Hypothalamus (tissue), 51 donors: ENCODE measurements around the gene TRABD.
"Not testable (repeated sequence)": the region's sequence is repeated elsewhere in the genome, so short reads cannot be mapped to it uniquely, and the experiment has no call there.

Experiments
- DNase-seq, 51 donors: peaks; one replicate each; lab custom pipeline; 2025; lab: John Stamatoyannopoulos, UW

TRABD gene

GRCh38 chr22:50151571-50152537 is 33.9 kb upstream of the TRABD start:
- DNase-seq, result no peak

- no peak for DNase-seq
Observed at GRCh38 chr22:50153056-50153755, 32.5 kb upstream of the TRABD start.

GRCh38 chr22:50153756-50154140 is 32.0 kb upstream of the TRABD start:
- DNase-seq, result no peak

DNA sequence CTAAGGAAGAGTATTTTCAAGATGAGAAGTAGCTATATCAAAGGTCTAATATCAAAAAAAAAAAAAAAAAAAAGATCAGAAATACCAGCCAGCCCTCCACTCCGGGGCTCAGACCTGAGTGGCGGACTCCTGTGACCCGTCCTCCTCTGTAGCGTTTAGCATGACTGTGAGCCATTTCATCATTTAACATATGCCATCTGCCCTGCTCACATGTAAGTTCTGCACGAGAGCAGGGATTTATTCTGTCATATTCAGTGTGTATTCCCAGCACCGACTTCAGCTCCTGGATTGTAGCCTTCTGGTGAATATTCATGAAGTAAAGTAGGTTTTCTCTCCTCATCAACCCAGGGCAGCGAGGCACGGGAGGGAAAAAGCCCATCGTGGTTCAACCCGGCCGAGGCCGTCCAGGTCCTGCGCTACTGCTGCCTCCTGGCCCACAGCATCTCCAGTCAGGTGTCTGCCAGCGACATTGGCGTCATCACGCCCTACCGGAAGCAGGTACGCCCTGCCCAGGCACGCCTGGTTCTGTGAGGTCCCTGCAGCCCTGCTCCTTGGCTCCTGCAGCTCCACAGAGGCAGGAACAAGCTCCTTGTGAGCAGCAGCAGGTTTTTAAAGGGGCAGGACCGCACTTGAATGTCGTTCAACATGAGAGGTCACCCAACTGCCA is 27.9 kb upstream of the TRABD start:
- no peak for DNase-seq

DNA sequence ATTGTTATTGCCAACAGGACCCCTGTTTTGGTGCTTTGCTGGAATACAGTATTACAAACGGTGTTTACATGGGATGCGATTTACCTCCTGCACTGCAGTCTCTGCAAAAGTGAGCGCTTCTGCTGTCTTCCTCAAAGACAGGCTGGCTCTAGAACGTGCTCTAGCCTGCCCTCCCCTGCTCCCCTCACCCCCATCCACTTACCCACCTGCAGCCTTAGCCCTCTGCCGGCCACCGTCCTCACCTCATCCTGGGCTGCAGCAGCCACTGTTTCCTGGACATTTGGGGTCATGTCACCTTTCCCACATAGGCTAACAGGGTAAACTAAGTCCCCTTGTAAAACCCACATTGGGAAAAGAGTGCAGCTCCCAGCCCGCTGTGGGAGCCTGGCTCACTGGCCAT is 24.8 kb upstream of the TRABD start:
- DNase-seq, result no peak

- DNase-seq, result no peak
Observed at GRCh38 chr22:50161508-50162390, 24.0 kb upstream of the TRABD start.

- no peak for DNase-seq
Observed at GRCh38 chr22:50162391-50162956, 23.2 kb upstream of the TRABD start.

- no peak for DNase-seq
Observed at GRCh38 chr22:50165436-50166123, 20.1 kb upstream of the TRABD start.

GRCh38 chr22:50167689-50168489 is 17.8 kb upstream of the TRABD start:
- no peak for DNase-seq

DNA sequence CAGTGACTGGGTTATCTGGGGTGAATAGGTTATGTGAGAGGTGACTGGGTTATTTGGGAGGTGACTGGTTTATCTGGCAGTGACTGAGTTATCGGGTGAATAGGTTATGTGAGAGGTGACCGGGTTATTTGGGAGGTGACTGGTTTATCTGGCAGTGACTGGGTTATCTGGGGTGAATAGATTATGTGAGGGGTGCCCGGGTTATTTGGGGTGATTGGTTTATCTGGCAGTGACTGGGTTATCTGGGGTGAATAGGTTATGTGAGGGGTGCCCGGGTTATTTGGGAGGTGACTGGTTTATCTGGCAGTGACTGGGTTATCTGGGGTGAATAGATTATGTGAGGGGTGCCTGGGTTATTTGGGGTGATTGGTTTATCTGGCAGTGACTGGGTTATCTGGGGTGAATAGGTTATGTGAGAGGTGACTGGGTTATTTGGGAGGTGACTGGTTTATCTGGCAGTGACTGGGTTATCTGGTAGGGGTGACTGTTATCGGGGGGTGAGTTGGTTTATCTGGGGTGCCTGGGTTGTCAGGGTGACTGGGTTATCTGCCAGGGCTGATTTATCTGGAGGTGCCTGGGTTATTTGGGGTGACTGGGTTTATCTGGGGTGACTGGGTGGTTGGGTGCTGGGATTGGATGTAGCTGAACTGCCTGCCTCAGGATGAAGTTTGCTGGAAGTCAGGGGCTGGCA is 17.1 kb upstream of the TRABD start:
- DNase-seq, result not testable (repeated sequence)

GRCh38 chr22:50169181-50169759 is 16.4 kb upstream of the TRABD start:
- no peak for DNase-seq

DNA sequence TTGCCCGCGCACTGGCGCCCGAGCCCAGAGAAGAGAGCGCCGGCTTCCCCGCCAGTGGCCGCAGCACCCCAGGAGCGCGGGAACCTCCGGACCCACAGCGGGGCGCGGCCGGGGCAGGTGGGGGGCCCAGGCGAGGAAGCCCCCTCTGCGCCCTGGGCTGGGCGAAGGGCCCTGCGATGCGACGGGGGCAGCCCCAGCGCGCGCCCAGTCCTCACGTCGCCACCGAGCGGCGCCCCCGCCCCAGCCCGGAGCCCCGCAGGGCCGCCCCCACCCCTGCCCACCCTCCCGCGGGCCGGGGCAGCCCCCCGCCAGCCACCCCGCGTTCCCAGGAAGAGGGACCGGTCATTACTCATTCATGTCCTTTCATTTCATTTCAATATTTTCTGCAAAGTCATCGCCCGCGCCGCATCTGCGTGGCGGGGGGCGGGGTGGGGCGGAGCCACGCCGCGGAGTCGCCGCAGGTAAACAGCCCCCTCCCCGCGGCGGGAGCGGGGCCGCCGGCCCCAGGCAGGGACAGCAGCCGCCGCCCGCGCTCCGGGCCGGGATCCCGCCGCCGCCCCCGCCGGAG is 15.9 kb upstream of the TRABD start:
- DNase-seq, result peak in 1 of 51 donors; percentile 15

DNA sequence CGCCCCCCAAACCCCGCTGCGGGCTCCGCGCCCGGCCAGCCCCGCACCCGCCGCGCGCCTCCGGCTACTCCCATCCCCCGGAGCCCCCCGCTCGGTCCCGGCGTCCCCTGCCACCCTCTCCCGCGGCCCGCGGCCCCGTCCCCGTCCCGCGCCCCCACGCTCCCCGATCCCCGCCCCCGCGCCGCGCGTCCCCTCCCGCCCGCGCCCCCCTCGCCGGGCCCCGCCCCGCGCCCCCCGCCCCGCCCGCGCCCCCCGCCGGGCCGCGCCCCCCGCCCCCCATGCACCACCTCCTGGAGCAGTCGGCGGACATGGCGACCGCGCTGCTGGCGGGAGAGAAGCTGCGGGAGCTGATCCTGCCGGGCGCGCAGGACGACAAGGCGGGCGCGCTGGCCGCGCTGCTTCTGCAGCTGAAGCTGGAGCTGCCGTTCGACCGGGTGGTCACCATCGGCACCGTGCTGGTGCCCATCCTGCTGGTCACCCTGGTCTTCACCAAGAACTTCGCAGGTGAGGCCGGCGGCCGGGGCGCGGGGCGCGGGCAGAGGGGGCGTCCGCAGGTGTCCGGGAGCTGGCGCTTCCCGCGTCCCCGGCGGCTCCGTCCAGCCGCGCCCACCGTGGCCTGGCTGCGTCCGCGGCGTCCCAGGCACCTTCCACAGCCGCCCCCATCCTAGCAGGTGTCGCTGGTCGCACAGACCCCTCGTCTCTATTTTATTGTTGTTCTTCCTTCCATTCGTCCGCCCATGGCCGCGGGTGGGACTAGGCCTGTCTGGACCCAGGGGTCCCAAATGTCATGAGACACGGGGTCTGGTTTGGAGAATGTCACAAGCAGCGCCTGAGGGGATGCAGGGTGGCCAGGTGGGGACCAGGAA is 15.0 kb upstream of the TRABD start, which contains the start of gene PANX2:
PANX2 (plus strand) TSS at position 279 of the 866 bp plus-strand sequence; CDS start at position 279, 0 bp downstream.
- no peak for DNase-seq

- DNase-seq, result no peak
Observed at GRCh38 chr22:50171319-50171964, 14.3 kb upstream of the TRABD start.

DNA sequence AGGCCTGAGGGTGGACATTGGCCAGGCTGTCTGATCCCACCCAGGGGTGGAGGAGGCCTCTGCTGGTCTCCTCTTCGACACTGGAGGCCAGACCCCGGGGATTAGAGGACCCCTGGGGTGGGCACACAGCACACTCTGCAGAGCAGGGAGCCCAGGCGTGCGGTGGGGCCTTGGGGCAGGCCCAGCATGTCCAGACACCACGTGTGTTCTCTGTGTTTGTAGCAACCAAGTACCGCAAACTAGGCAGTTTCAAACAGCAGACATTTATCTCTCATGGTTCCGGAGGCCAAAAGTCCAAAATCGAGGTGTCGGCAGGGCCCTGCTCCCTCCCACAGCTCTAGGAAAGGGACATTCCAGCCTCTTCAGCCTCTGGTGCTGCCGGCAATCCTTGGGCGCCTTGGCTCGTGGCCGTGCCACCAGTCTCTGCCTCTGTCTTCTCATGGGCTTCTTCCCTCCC is 13.7 kb upstream of the TRABD start:
- no peak for DNase-seq
